Mesodermal cell (in vitro differentiated cells): ENCODE data around the gene RASL11B.

Source experiments
- H3K27ac ChIP-seq: 2 replicates; pipeline ENCODE4 v1.7.0; 2013; ENCODE audit warnings: mild to moderate bottlenecking, low read depth, low read length, moderate library complexity; ENCODE audit not compliant: severe bottlenecking
- H3K36me3 ChIP-seq: 2 replicates; pipeline ENCODE4 v1.7.1; 2013; ENCODE audit warnings: mild to moderate bottlenecking, low read length, moderate library complexity; ENCODE audit not compliant: control insufficient read depth, insufficient read depth
- H3K4me1 ChIP-seq: one replicate; pipeline ENCODE4 v1.7.1; 2013; ENCODE audit warnings: mild to moderate bottlenecking, low read length; ENCODE audit not compliant: insufficient read depth, control insufficient read depth, poor library complexity, severe bottlenecking
- H3K4me3 ChIP-seq: 2 replicates; pipeline ENCODE4 v1.7.0; 2013; ENCODE audit warnings: low read length, control low read depth, mild to moderate bottlenecking; ENCODE audit not compliant: insufficient read depth, poor library complexity, severe bottlenecking; ENCODE audit errors: extremely low read depth
- H3K9me3 ChIP-seq: 2 replicates; pipeline ENCODE4 v1.7.1; 2013; ENCODE audit warnings: mild to moderate bottlenecking, low read length, moderate library complexity; ENCODE audit not compliant: control insufficient read depth
- WGBS, 2 experiments: methylation state at CpG; one replicate each; pipeline ENCODE4 v1.1.5; 2013; ENCODE audit warnings: missing lambda C conversion rate in 2 of 2; ENCODE audit not compliant: insufficient coverage in 2 of 2; 5-methylcytosine and 5-hydroxymethylcytosine counted together

The RASL11B gene

DNA sequence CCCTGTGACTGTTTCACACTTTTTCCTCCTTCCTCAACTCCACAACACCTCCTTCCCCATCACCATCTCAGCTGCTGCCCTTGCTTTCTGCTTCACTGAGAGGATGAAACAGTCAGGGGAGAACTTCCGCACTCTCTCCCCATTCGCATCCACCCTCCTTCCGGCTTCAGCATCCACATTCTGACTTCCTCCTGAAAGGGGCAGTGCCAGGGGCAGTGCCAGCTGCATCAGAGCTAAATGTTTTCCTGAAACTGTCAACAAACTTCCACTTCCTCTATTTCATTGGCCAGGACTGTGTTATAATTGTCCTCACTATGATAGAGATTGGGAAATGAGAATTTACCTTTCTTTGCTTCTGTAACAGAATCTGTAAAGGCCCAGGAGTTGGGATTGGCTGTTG is 18.2 kb upstream of the RASL11B start:
- WGBS, 2 experiments = 80 to 93% methylated on average over 1 to 3 of the region's 3 CpGs
- Histone ChIP-seq H3K36me3 (no peaks in the 10 kb centered on the region), H3K27ac (no peak overlapping the region), H3K9me3 (no peaks in the 10 kb centered on the region), H3K4me3 (no peak overlapping the region), H3K4me1 (peaks cover 45% of the 10 kb centered on the region)

DNA sequence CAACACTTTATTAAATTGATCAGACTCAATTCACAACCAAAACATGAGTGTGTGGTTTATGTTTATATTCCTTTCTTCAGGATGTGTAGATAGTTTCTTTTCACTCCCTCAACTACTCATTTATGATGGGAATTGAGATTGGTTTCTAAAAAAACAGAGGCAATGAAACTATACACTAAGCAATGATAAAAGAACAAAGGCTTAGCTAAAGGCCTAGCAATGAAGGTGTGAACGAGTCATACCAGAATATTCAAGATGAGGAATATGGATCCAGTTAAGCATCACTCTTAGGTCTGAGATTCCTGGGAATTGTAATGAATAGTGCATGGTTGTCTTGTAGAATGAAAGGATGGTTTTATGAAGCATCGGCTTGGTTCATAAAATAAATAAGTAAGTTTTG is 17.5 kb upstream of the RASL11B start:
- Histone ChIP-seq H3K4me3 (no peak overlapping the region), H3K36me3 (no peaks in the 10 kb centered on the region), H3K4me1 (peaks cover 41% of the 10 kb centered on the region), H3K9me3 (no peaks in the 10 kb centered on the region), H3K27ac (no peak overlapping the region)
- WGBS, 2 experiments = 96 to 100% methylated on average over 2 of the region's 2 CpGs

DNA sequence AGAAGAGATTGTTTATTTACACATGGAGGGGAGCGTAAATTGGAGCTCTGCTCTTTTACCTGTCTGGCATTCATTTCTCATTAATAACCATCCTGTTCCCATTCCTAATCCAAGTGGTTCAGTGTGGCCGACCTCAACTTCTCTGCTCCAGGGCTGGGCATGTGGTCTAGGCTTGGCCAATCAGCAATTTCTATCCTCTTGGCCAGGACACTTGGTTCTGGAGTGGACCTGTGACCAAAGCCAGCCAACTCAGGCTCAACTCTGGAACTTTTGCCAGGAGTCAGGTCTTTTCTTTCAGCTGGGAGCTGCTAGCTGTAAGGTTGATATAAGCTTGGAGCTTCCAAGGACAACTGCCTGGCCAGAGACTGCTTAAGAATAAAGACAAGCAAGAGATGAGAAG is 15.6 kb upstream of the RASL11B start:
- 100% methylated on average over 1 of the region's 2 CpGs for WGBS, 2 experiments

DNA sequence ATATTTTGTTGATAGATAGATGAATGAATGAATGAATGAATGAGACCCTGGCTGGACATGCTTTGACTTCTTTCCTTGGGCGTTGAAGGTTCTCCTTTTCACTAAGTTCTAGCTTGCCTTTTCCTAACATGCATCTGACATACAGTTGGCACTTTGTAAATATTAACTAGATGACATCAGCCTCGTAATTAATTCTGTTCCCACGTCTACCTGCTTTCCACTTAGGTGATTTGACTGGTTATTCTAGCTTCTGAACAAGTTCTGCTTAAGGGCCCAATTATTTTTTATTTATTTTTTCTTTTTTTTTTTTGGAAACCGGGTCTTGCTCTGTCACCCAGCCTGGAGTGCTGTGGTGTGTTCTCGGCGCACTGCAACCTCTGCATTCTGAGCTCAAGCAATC is 13.9 kb upstream of the RASL11B start:
- H3K4me3 ChIP-seq = no peak overlapping the region
- H3K36me3 ChIP-seq = no peaks in the 10 kb centered on the region
- 90 to 96% methylated on average over 4 to 5 of the region's 6 CpGs for WGBS, 2 experiments
- no peak overlapping the region for H3K27ac ChIP-seq
- peaks cover 41% of the 10 kb centered on the region for H3K4me1 ChIP-seq
- H3K9me3 ChIP-seq = no peaks in the 10 kb centered on the region

More for the DNA sequence above, 15.6 kb upstream of the RASL11B start:
- no peak overlapping the region for H3K27ac ChIP-seq
- no peaks in the 10 kb centered on the region for H3K9me3 ChIP-seq
- H3K4me3 ChIP-seq = no peak overlapping the region
- no peaks in the 10 kb centered on the region for H3K36me3 ChIP-seq
- H3K4me1 ChIP-seq = peaks cover 39% of the 10 kb centered on the region

DNA sequence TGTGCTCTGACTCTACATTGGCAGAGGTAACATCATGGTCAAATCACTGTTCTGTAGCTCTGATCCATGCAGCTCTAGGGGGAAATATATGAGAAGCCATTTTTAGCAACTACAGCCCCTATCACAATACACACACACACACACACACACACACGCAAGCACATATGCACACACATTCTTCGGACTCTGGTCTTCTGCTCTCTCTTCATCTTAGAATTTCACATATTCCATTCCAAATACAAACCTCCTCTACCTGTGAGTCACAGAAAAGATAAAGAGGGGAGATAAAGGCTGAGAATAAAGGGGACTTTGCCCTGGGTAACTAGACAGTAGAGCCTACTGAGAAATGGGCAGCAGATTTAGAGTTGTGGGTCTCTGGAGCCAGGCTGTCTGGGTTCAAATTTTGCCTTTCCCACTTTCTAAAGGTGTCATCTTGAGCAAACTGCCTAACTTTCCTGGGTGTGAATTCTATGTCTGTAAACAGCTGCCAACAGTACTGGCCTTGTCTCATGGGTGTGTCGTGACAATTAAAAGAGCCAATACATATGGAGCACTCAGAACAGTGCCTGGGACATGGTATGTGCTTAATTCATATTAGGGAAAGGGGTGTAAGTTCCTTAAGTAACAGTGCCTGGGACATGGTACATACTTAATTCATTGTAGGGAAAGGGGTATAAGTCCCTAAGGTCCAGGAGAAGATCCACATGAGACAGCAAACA is 11.6 kb upstream of the RASL11B start:
- H3K36me3 ChIP-seq = no peaks in the 10 kb centered on the region
- H3K27ac ChIP-seq = no peak overlapping the region
- 84 to 93% methylated on average over 2 to 3 of the region's 3 CpGs for WGBS, 2 experiments
- H3K4me1 ChIP-seq = peaks cover 56% of the 10 kb centered on the region
- H3K4me3 ChIP-seq = no peak overlapping the region
- no peaks in the 10 kb centered on the region for H3K9me3 ChIP-seq

DNA sequence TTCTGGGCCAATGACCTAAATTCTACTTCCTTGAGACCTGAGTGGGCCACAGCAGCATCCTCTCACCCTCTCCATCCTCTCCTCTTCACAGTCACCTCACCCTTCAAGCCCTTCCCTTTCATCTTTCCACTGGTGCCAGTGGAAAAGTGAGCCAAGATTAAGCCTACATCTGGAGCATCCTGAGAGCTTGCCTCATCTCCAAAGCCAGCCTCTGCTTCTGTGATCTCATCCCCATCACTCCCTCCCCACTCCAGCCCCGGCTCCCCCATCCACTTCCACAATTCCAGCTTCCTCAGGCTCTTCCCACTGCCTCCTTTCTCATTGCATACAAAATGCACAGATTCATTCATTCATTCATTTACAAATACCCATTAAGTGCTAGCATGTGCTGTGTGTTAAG is 10.1 kb upstream of the RASL11B start:
- WGBS, 2 experiments = 71 to 83% methylated on average over 1 of the region's 1 CpG
- H3K27ac ChIP-seq = peak overlapping the region; percentile 75

DNA sequence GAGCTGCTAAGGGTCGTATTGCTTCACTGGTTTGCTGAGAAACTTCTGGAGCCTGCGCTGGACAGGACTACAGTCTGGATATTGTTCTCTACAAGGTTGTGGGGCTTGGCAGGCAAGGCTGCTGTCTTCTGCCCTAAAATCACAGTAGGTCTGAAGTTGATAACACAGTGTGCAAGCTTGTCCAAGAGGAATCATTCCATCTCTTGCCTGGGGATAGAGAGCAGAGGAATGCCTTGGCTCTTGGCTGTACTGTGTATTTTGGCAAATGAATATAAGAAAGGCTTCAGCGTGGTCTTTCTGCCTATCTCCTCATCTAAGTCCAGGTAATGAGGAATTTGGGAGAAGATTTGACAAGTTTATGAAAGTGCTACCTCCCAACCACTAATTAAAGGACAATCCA is 9.4 kb upstream of the RASL11B start:
- Histone ChIP-seq H3K27ac (peak overlapping the region; percentile 75), H3K36me3 (no peaks in the 10 kb centered on the region), H3K9me3 (no peaks in the 10 kb centered on the region), H3K4me3 (no peak overlapping the region), H3K4me1 (peaks cover 54% of the 10 kb centered on the region)
- 85 to 94% methylated on average over 2 of the region's 3 CpGs for whole genome bisulfite sequencing, 2 experiments

More for the DNA sequence above, 10.1 kb upstream of the RASL11B start:
- no peak overlapping the region for H3K4me3 ChIP-seq
- no peaks in the 10 kb centered on the region for H3K9me3 ChIP-seq
- H3K4me1 ChIP-seq = peaks cover 54% of the 10 kb centered on the region
- H3K36me3 ChIP-seq = no peaks in the 10 kb centered on the region

DNA sequence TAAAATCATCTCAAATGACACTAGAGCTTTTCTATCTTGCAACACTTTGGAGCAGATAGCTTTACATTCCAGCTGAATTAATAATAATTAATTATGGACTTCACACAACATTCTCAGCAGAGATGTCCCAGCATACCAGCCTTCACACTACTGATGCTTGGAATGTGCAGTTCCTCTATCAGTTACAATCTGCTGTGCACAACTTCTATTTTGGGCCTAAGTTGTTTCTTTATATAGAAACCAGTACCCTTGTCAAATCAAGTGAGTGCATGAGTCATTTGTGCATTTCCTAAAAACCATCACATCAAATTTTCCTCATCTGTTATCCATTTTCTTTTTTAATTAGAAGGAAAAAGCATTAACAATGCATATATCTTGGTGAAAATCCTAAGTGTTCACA is 8.8 kb upstream of the RASL11B start:
- Histone ChIP-seq H3K36me3 (no peaks in the 10 kb centered on the region), H3K27ac (peak overlapping the region; percentile 75), H3K9me3 (peaks cover 5% of the 10 kb centered on the region), H3K4me3 (no peak overlapping the region), H3K4me1 (peaks cover 54% of the 10 kb centered on the region)

DNA sequence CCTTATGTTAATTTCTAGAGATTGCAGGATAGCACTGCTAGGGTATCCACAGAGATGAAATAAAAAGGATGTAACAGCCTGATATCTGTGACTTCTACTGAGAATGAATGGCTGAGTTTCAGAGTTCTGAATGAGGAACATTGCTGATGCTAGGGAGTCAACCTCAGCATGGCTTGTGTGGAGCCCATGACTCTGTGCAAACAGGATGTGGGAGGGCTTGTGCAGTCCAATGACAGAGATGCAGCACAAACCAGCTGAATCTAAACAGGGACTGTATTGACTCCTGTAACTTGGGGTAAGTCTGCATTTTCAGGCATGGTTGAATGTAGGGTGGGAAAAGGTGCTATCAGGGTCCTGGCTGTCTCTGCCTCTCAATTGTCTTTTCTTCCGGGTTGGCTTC is 5.3 kb upstream of the RASL11B start:
- WGBS, 2 experiments = 89 to 100% methylated on average over 1 of the region's 1 CpG
- peaks cover 7% of the 10 kb centered on the region for H3K9me3 ChIP-seq

DNA sequence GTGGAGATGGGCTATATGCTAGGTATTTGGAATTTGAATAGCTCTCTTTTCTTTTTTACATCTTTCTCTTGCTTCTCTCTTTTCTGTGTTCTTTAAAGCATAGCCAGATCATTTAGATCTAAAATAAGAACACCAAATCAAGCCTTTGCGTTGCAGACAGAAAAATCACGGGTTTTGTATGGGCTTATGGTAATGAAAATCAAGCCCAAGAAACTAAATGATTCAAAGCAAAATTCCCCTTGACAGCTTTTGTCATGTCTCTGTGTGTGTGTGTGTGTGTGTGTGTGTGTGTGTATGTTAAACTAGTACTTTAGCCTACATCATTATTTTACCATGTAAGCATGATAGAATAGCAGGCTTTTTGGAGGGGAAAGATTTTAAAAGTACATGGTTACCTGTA is 1.8 kb upstream of the RASL11B start:
- no CpG with 5 or more reads among the region's 2 CpGs for WGBS, 2 experiments
- Histone ChIP-seq H3K4me1 (peaks cover 17% of the 10 kb centered on the region), H3K27ac (no peak overlapping the region)

More for the DNA sequence above, 5.3 kb upstream of the RASL11B start:
- no peaks in the 10 kb centered on the region for H3K36me3 ChIP-seq
- no peak overlapping the region for H3K27ac ChIP-seq
- H3K4me1 ChIP-seq = peaks cover 39% of the 10 kb centered on the region
- H3K4me3 ChIP-seq = no peak overlapping the region

DNA sequence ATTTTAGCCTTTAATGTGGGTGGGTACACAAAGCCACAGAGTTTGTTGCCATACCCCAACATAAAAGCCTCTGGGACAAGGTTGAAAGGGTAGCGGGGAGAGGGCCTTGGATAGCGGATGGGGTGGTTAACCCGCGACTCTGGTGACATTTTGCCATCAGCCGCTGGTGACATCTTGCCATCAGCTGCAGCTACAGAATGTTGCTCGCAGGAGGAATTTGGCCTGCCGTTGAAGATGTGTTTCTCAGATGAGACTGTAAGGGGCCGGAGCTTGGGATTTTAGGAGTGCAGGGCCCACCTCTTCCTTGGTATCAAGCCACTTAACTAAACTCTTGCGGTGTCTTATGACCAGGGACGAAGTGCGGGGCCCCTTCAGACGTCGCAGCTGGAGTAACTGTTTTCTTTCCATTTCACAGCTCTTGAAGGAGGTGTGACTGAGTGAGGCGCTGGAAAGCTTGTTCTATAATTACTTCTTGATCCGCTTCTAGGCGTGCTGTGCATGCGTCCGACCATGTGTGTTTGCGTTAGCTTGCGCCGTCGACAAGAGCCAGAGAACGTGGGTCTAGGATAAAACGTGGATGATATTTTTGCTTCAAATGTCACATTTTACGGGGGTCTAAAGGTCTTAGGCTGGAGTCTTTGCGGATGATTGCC is 820 bp upstream of the RASL11B start:
- peaks cover 15% of the 10 kb centered on the region for H3K4me1 ChIP-seq
- 62 to 71% methylated on average over 21 to 24 of the region's 26 CpGs for WGBS, 2 experiments

More for the DNA sequence above, 1.8 kb upstream of the RASL11B start:
- H3K9me3 ChIP-seq = peaks cover 7% of the 10 kb centered on the region
- no peak overlapping the region for H3K4me3 ChIP-seq
- H3K36me3 ChIP-seq = peaks cover 17% of the 10 kb centered on the region

More for the DNA sequence above, 820 bp upstream of the RASL11B start:
- H3K9me3 ChIP-seq = peaks cover 7% of the 10 kb centered on the region
- H3K4me3 ChIP-seq = peak overlapping the region; percentile 76
- no peak overlapping the region for H3K27ac ChIP-seq
- H3K36me3 ChIP-seq = peaks cover 24% of the 10 kb centered on the region
